Stimulated activated CD8-positive, alpha-beta memory T cell treated with anti-CD3 and anti-CD28 coated beads, Interleukin-7, amount 100 ng/mL, for 4 hours (primary cell): ENCODE data around the gene SERPINB1.

Experiments
- DNase-seq, 2 donors: peaks; one replicate each; pipeline ENCODE4 v3.0.0-alpha.2; 2020; ENCODE audit warnings: low read depth in 2 of 2

Gene SERPINB1

DNA sequence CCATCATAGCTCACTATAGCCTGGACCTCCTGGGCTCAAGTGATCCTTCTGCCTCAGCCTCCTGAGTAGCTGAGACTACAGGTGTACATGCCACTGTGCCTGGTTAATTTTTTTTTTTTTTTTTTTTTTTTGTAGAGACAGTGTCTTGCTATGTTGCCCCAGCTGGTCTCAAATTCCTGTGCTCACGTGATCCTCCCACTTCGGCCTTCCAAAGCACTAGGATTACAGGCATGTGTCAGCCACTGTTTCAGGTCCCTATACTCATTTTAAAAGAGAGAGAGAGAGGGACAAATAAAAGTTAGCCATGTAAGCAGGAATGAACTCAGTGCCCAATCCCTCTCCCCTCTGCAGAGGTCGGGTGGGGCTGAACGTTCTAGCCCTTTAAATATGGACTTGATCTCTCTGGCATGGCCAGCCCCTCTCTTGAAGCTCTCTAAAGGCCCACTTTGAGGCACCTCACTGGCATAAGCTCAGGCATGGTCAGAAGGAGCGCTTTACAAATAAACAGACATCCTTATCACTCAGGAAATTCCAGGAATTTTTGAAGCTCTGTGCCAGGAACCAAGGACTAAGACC is 9.0 kb upstream of the SERPINB1 start:
- DNase-seq = no peak

DNA sequence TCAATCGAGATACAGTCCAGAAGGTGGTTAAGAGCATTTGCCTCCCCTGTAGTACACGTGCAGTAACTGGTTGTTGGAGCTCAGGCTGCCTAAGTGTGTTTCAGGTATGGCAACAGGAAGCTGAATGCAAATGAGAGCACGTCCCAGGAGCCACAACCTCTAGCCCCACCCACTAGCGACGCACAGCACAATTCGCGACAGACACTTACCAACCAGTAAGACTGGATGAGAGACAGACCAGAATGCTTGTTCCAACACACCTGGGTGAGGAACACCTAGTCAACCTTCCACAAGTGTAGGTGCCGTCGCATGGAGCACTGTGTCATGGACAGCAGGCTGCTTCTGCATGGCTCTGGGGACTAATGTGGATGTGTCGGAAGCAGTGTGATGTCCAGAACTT is 7.2 kb upstream of the SERPINB1 start:
- DNase-seq = peak; percentile 49 to 69

DNA sequence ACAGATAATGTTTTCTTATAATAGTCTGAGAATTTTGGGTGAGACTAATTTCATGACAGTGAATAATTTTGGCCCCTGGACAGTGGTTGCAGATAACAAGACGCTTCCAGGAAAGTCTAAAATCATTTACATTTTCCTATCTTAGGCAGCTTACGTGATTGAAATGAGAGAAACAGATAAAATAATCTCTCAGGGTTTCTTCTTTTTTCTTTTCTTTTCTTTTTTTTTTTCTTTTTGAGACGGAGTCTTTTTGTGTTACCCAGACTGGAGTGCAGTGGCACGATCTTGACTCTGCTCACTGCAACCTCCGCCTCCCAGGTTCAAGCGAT is 4.2 kb upstream of the SERPINB1 start:
- DNase-seq = no peak

DNA sequence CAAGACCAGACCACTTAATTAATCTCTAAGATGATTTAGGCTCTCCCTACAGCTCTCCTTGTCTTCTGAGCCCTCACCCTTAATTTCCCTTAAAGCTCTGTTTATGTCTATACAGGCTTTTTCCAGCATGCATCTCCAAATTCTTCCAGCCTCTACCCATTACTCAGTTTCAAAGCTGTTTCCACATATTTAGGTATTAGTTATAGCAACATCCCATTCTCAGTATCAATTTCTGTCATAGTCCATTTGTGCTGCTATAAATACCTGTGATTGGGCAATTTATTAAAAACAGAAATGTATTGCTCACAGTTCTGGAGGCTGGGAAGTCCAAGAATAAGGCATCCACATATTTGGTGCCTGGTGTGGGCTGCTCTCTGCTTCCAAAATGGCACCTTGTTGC is 2.3 kb upstream of the SERPINB1 start:
- DNase-seq = no peak

DNA sequence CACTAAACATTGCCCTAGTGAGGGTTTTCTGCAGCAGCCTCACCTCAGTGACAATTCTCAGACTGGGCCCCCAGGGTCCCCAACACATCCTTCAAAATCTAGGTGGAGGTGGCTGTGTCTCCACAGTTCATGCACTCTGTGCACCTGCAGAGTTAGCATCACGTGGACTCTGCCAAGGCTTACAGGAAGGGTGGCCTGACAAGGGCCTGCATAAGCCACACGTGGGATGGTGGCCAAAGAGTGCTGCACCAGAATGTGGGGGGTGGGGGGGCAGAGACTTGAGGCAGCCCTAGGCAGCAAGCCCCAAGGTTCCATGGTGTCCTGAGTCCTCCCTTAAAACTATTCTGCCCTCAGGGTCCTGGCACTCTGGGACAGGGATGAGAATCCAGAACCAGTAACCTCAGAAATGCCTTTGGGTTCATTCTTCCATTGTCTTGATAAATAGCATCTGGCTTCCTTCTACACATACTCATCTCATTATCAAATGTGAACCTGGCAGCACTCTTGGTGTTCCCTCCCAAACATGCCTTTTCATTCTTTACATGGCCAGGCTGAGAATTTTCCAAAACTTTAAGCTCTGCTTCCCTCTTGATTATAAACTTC is 1.6 kb upstream of the SERPINB1 start:
- DNase-seq = no peak

DNA sequence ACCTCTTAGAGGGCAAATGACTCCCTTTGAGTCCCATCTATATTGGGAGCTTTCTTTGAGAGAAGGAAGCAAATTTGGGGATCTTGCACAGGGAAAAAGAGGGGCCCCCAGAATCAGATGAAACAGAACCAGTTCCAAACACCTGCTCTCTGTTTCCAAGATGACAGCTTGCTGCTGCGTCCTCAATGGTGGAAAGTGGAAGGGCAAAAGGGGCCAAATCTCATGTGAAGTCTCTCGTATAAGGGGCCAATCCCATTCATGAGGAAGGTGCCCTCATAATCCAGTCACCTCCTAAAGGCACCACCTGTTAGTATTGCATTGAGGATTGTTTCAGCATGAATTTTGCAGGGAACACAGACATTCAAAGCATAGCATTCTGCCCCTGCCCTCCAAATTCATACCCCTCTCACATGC is 483 bp upstream of the SERPINB1 start:
- no peak for DNase-seq

DNA sequence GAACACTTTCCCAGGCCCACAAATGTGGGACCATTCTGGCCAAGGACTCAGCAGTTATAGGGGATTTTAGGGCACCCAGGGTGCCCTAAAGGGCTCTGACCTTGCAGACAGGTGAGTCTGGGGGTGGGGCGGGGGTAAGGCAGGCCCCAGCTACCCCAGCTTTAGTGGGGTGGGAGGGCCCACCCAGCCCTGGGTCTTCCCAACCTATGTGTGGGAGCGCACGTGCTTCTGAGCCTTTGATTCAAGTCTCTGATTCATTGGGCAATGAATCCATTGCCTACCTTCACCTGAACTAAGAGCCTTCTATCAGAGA is 958 bp downstream of the SERPINB1 start:
- DNase-seq = no peak

DNA sequence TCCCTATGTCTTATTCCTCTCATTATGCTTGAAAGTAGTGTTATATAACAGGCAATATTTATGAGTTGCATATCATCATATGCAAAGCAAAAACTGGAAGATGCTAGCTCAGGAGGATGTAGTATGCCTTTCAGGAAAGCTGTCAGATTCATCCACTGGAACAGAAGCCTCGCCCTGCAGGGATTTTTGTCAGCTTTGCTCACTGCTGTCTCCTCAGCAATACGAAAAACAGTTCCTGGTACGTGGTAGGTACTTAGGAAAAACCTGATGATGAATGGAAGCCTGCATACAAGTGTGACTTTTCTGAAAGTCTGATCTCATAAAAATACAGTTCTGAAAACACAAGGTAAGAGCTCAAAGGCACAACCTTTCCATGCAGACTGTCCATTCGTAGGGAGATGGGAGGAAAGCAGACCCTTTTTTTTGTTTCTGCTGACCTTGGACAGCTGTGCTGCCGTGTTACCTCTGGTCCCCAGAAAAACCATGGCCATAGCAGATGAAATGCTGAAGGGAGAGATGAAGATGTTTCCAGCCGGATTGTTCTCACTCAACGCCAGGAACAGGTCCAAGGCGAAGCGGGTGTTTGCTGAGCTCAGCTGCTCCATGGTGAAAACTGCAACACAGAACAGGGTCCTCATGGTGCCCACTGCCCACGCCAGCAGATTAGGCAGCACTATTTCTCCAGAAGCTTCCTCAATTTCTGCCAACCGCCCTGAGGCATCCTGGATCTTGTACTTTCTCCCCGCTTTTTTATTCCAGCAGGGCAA is 1.5 kb downstream of the SERPINB1 start:
- DNase-seq = no peak

DNA sequence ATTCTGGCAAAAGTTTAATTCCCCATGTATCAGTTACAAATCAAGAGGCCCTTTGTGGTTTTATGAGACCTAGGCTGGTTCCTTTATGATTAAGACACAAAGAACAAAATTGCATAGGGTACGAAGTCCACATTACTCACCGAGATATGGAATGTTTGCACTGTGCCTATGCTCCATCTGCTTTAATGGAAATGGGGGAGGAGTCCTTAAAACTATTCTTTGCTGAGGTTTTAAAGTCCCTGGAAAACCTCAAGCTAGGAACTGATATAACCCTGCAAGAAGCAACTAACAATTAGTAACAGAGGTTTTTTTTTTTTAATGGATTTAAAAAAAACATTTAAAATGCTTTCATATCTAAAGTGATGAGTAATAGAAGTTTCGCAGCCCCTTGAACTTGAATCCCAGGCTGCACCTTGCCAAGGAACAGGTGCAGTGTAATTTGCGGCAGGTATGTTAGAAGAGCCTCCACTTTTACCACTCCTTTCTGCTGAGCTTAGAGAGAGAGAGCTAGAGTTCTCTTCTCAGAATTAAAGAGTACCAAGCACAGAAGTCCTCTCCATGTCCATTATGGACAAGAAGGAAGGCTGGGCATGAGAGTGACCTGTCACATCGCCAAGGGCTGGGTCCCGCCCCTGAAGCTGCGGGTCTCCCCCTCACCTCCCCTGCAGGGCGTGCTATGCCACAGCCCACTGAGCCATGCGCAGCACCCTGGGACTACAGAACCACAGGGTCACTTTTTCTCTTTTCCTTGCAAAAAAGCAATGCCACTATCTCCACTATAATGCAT is 2.3 kb downstream of the SERPINB1 start:
- no peak for DNase-seq

DNA sequence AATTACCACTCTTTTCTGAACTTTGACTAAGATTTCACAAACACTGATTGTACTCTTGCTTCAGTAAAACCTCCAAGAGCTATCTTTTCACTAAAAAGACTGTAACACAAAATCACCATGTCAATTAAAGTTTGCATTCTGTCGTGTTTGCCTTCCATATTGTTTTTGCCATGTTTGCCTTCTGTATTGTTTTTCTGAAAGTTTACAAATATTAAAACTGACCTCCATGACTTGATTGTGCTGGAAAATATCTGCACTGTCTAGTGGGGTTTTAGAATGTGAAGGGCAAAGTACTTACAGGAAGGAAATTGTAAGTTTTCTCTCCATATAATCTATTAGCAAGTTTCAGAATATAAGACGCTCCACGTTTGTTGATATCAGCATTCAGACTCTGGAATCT is 3.4 kb downstream of the SERPINB1 start:
- DNase-seq = no peak

DNA sequence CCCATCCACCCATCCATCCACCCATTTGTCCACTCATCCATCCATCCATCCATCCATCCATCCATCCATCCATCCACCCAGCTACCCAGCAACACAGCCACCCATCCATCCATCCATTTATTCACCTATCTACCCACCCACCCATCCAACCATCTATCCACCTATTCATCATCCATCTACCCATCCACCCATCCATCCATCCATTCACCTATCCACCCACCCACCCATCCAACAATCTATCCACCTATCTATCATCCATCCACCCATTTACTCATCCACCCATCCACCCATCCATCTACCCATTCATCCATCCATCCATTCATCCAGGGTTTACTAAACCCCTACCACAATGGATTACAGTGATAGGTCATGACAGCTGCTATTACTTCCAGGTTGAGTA is 7.4 kb downstream of the SERPINB1 start:
- DNase-seq = no peak

DNA sequence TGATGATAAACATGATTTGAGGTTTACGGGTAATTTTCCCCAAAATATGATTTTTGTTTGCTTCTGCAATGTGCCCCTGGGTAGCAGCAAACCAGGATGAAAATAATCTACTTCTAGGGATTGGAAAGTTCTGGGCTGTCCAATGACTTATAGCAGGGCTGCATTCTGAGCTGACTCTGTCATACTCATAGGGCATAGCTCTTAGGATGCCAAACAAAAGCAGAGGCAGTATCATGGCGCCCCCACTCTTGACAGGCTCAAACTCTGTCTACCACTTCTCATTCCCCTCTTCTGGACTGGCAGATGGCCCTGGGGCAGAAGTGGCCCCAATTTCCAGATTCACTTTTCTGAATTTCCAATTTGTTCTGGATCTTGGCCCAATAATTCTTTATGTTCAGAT is 10.3 kb downstream of the SERPINB1 start:
- no peak for DNase-seq

DNA sequence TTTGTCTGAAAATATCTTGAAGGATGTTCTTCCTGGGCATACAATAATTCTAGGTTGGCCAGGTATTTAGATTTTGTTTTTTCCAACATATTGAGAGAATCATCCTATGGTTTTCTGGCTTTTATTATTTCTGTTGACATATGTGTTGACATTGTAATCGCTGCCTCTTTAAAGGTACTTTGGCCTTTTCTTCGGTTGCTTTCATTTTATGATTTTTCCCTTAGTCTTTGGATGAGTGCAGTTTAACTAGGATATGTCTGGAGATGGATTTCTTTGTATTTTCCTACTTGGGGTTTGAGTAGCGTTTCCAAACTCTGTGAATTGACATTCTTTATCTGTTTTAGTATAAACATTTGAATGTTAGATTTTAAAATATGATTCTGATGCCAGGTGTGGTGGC is 11.5 kb downstream of the SERPINB1 start:
- no peak for DNase-seq

DNA sequence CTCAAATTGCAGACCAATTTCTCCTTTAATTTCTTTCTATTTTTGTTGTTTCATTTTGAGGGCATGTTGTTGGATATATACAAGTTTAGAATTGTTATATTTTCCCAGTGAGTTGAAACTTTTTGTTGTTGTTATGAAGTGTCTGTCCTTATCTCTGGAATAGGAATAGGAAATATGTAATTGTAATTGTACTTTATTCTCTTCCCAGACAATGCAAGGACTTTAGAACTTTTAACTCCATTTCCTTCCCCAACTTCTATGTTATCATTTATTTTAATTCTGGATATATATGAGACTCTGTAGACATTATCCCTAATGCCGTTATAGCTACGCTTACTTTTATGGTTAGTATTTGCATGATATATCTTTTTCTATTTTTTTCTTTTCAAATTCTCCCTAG is 12.4 kb downstream of the SERPINB1 start:
- DNase-seq = no peak

DNA sequence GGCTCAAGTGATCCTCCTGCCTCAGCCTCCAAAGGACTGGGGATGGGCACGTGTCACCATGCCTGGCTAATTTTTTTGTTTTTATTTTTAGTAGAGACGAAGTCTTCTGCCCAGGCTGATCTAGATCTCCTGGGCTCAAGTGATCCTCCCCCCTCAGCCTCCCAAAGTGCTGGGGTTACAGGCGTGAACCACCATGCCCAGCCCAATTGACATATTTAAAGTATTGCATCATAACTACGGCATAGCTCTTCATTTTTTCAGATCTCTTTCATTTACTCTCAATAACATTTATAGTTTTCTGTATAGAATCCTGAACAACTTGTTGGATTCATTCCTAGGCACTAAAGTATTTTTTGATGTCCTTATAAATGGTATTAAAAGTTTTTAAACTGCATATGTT is 13.0 kb downstream of the SERPINB1 start:
- no peak for DNase-seq

DNA sequence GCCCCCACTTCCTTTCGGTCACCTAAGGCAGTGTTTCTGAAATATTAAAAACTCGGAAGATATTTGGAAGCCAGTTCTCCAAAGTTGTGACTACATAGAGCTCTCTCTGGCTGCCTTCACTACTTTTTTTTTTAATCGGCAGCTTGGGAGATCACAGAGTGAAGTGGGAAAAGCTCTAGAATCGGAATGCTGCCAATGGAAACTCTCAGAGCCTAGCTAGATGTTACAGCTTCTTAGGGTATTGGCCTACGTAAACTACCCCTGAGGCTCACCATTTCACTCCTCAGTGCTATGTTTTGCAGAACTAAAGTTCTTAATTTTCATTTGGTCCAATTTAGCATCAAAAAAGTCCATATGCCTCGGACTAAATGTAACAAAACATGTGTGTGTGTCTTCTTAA is 14.5 kb downstream of the SERPINB1 start:
- DNase-seq = no peak

DNA sequence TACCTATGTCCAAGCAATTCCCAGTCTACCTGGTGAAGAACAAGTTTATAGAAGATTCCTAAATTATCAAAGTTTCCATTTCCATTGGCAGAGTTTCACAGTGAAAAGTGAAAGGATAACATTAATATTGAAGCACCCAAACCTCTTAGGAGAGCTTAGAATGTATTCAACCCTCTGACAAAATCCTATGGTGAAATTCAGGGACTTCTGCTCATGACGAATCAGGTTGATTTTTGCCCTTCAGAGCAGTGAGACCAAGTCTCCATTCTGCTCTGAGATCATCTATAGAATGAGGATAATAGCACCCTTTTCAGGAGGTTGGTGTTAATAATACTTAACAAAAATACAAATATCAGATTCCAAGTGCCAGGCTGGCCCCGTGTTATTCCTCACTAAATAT is 15.5 kb downstream of the SERPINB1 start:
- no peak for DNase-seq

DNA sequence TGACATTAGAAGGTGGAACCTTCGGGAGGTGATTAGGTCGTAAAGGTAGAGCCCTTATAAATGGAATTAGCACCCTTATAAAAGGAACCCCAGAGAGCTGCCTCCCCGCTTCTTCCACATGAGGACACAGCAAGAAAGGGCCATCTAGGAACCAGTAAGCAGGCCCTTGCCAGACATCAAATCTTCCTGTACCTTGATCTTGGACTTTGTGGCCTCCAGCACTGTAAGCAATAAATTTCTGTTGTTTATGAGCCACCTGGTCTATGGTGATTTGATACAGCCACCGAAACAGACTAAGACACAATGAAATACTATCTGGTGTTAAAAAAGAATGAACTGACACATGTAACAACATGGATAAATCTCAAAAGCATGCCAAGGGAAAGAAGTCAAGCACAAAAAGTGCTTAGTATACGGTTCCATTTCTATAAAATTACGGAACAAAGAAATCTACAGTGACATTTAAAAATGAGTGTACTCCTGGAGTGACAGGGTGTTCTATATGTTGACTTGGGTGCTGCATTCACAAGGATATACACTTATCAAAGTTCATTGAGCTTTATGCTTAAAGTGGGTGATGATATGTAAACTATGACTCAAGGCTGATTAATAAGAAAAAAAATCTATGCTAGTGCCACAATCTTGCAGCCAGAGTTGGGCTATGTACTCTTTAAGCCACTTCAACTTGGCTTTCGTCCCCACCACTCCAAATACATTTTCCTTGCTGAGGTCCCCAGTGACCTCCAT is 18.4 kb downstream of the SERPINB1 start:
- no peak for DNase-seq

DNA sequence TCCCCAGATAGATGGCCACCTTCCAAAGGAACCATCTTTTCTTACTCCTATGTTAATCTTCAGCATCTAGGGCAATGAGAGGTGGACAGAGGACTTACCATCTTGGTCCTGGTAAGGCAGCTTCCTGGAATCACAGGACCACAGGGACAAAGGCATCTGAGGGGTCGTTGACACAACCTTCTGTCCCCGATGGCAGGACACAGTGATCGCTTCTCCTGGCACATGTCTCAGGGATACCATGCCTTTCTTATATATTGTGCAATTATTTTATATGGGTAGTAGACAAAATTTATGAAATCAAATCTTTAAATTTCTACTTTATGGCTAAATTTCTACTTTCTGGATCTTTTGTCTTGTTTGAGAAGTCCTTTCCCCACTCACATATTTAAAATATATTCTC is 20.1 kb downstream of the SERPINB1 start:
- DNase-seq = no peak

DNA sequence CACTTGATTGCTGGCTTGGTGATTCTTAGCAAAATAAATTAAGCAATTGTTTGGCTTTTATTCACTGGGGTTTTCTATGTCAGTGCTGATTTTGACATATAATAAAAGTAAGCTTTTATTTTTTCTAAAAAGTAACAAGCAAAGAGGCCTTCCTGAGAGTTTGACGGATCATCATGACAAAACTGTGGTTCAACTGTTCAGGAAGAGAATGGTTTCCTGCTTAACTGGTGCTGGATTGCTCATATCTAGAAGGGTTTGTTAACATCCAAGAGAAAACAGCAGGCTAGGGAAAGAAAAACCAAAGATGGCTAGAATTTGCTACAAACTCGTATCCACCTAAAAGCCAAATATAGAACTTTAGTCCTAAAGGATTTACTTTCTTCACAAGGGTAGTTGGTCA is 21.2 kb downstream of the SERPINB1 start:
- no peak for DNase-seq

DNA sequence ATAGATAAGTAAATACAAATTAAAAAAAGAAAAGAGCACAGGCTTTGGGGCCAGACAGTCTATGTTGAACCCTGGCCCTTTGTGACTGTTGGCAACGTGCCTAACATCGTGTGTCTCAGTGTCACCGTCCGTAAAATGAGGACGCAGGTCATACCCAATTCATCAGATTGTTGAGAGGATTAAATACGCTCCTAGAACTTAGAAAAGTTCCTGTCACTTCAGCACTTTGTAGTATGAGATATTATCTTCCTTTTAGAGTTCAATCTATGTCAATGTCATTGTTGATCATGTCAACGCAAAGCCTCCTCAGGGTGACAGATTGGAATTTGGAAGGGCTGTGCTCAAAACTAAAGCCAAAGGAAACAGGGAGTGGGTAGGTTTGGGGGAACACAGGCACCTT is 21.7 kb downstream of the SERPINB1 start:
- DNase-seq = no peak

DNA sequence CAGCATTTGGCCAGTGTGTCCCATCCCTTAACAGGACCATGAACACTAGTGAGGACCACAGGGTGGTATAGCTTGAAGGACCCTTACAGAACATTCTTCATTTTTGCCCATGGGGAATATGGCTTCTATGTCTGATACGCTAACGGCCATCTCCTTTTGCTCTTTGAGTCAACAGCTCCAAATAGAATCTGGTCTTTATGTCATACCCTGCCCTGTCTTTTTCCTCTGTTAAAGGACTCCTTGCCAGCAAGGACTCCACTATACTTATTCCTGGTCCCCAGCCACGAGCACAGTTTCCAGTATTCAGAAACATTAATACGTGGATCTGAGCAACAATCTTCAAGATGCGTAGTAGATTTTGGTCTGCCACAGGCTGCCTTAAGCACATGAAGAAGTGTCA is 22.5 kb downstream of the SERPINB1 start:
- no peak for DNase-seq
